ENCODE measurements around the gene ZNF235.
A peak's percentile ranks its signal among the peaks of the same experiment; 100 is the strongest.

ZNF235 gene

GRCh38 chr19:44277331-44277730 lies 27.5 kb downstream of the ZNF235 start:
- ChIA-PET CTCF (interaction anchor here (0.5 to 1.3 kb wide), 2 partner anchors 11 to 464 kb away, joined by 3 to 4 read pairs; no protein-coding TSS in a partner anchor), POLR2A (no interaction called here)
- Histone ChIP-seq H3K4me3 (ENCODE audit: low read depth, low read length) (no peak overlapping the region), H3K9me3 (ENCODE audit: control insufficient read depth, insufficient read depth, low read depth, low read length) (peaks cover 15% of the 10 kb centered on the region), H3K4me1 (ENCODE audit: control insufficient read depth, insufficient read depth, low read length) (no peaks in the 10 kb centered on the region), H3K36me3 (ENCODE audit: control insufficient read depth in 2 of 2, insufficient read depth in 1 of 2, low read length in 2 of 2) (peaks cover 16 to 31% of the 10 kb centered on the region in 2 experiments), H3K27ac (ENCODE audit: extremely low read depth, low read depth, low read length) (no peak overlapping the region)
- TF ChIP-seq ZSCAN16 (tag by site-specific recombination; IDR thresholded peaks at IDR 0.05) (no peak), BCL6B (tag by site-specific recombination; IDR thresholded peaks at IDR 0.05) (no peak), ZNF513 (tag by site-specific recombination; IDR thresholded peaks at IDR 0.05) (no peak), ZNF148 (tag by site-specific recombination; IDR thresholded peaks at IDR 0.05; ENCODE audit: borderline replicate concordance) (no peak), PATZ1 (tag by site-specific recombination; IDR thresholded peaks at IDR 0.05) (no peak), KLF16 (tag by site-specific recombination; IDR thresholded peaks at IDR 0.05) (no peak), SP2 (tag by site-specific recombination; IDR thresholded peaks at IDR 0.05) (no peak), ZNF501 (tag by site-specific recombination; IDR thresholded peaks at IDR 0.05) (no peak), HIC1 (tag by site-specific recombination; IDR thresholded peaks at IDR 0.05) (no peak), ZNF138 (tag by site-specific recombination; IDR thresholded peaks at IDR 0.05; ENCODE audit: borderline replicate concordance) (no peak), OVOL3 (tag by site-specific recombination; IDR thresholded peaks at IDR 0.05) (no peak), ZNF600 (tag by site-specific recombination; IDR thresholded peaks at IDR 0.05) (no peak), ZNF433 (tag by site-specific recombination; IDR thresholded peaks at IDR 0.05; ENCODE audit: low read depth) (no peak)

- Histone ChIP-seq H3K27ac (ENCODE audit: extremely low read depth, low read depth, low read length) (peak overlapping the region; percentile 91), H3K4me3 (ENCODE audit: low read depth, low read length) (no peak overlapping the region), H3K4me1 (ENCODE audit: control insufficient read depth, insufficient read depth, low read length) (peaks cover 25% of the 10 kb centered on the region), H3K9me3 (ENCODE audit: control insufficient read depth, insufficient read depth, low read depth, low read length) (peaks cover 32% of the 10 kb centered on the region), H3K36me3 (ENCODE audit: control insufficient read depth in 2 of 2, insufficient read depth in 1 of 2, low read length in 2 of 2) (peaks cover 2 to 68% of the 10 kb centered on the region in 2 experiments)
- CTCF ChIA-PET: interaction anchor here (0.6 to 0.7 kb wide), 3 partner anchors 9 to 1177 kb away, joined by 3 read pairs; no protein-coding TSS in a partner anchor
- POLR2A ChIA-PET: interaction anchor here (1.4 to 6.3 kb wide), 5 partner anchors 8 to 96 kb away, joined by 7 to 36 read pairs (median 21); partner anchors contain the start of genes ZNF226 and ZNF227
- peak; percentile 71 for TF ChIP-seq GLIS1 (tag by site-specific recombination; IDR thresholded peaks at IDR 0.05)
- TF ChIP-seq ZNF660 (tag by site-specific recombination; IDR thresholded peaks at IDR 0.05): peak; percentile 70
- TF ChIP-seq WT1 (tag by site-specific recombination; IDR thresholded peaks at IDR 0.05): peak; percentile 63
- TF ChIP-seq ZNF626 (tag by site-specific recombination; IDR thresholded peaks at IDR 0.05): 0 out of 2 replicates have a peak, but pooled peaks have one; percentile 21
- no peak for TF ChIP-seq ZBTB49 (tag by site-specific recombination; IDR thresholded peaks at IDR 0.05; ENCODE audit: low read depth)
- TF ChIP-seq ZNF24 (tag by site-specific recombination; IDR thresholded peaks at IDR 0.05): peak; percentile 24; the same call in 1 of the 2 replicates
- TF ChIP-seq HOXD13 (CRISPR knock-in tag; IDR thresholded peaks at IDR 0.05; ENCODE audit: borderline replicate concordance): no peak
- TF ChIP-seq MYNN (tag by site-specific recombination; IDR thresholded peaks at IDR 0.05; ENCODE audit: borderline replicate concordance): no peak
- peak; percentile 6; the same call in 1 of the 2 replicates for TF ChIP-seq ZNF623 (tag by site-specific recombination; IDR thresholded peaks at IDR 0.05)
Measured at GRCh38 chr19:44260695-44261446, 44.0 kb downstream of the ZNF235 start.

Data from HEK293 (cell line).